VCaP (cell line): ENCODE data around the gene LUZP2.
A peak's percentile ranks its signal among the peaks of the same experiment; 100 is the strongest.

ENCODE experiments used
- H3K27ac ChIP-seq: fragments of 450-650 bp; 2 replicates; pipeline ENCODE4 v1.5.1; 2017
- CTCF ChIP-seq: fragments of 450-650 bp; conservative IDR thresholded peaks from 2 replicates; pipeline ENCODE4 v1.5.1; 2017; ENCODE audit warnings: mild to moderate bottlenecking, moderate library complexity

The LUZP2 gene

GRCh38 chr11:24738972-24739371 is 242.1 kb downstream of the LUZP2 start:
- peak overlapping the region; percentile 56 for H3K27ac ChIP-seq
- no peak for TF ChIP-seq CTCF

- H3K27ac ChIP-seq: peak overlapping the region; percentile 56
- TF ChIP-seq CTCF: no peak
These were observed 242.8 kb downstream of the LUZP2 start for GRCh38 chr11:24739637-24740036.

GRCh38 chr11:24747275-24748251 is 250.7 kb downstream of the LUZP2 start:
- no peak for TF ChIP-seq CTCF

GRCh38 chr11:24748261-24748660 is 251.4 kb downstream of the LUZP2 start:
- H3K27ac ChIP-seq: no peak overlapping the region

More at GRCh38 chr11:24747275-24748251, 250.7 kb downstream of the LUZP2 start:
- no peak overlapping the region for H3K27ac ChIP-seq

GRCh38 chr11:24754406-24754805 is 257.6 kb downstream of the LUZP2 start:
- no peak overlapping the region for H3K27ac ChIP-seq
- no peak for TF ChIP-seq CTCF

More at GRCh38 chr11:24748261-24748660, 251.4 kb downstream of the LUZP2 start:
- no peak for TF ChIP-seq CTCF

GRCh38 chr11:24755260-24755839 is 258.5 kb downstream of the LUZP2 start:
- no peak for TF ChIP-seq CTCF
- H3K27ac ChIP-seq: no peak overlapping the region

GRCh38 chr11:24759742-24760141 is 262.9 kb downstream of the LUZP2 start:
- TF ChIP-seq CTCF: no peak
- no peak overlapping the region for H3K27ac ChIP-seq
